OCI-LY1 (cell line): ENCODE data around the gene CLECL1.
"Not testable (repeated sequence)": the region's sequence is repeated elsewhere in the genome, so short reads cannot be mapped to it uniquely, and the experiment has no call there.

ENCODE experiments used
- EZH2 ChIP-seq: fragments of 200-600 bp; sonication (generic), shearing (Covaris generic); IDR thresholded peaks from 2 replicates; pipeline ENCODE4 v1.8.0; 2017; ENCODE audit warnings: borderline replicate concordance, mixed run types, mild to moderate bottlenecking, antibody characterized with exemption, low read length, moderate library complexity, mixed read lengths
- TF ChIP-seq, protein P1 (sequence below): fragments of 200-600 bp; sonication (generic), shearing (Covaris generic); IDR thresholded peaks from 2 replicates; pipeline ENCODE4 v1.5.1; 2017; ENCODE audit warnings: mild to moderate bottlenecking, antibody characterized with exemption, low read length, moderate library complexity, mixed read lengths

DNA sequence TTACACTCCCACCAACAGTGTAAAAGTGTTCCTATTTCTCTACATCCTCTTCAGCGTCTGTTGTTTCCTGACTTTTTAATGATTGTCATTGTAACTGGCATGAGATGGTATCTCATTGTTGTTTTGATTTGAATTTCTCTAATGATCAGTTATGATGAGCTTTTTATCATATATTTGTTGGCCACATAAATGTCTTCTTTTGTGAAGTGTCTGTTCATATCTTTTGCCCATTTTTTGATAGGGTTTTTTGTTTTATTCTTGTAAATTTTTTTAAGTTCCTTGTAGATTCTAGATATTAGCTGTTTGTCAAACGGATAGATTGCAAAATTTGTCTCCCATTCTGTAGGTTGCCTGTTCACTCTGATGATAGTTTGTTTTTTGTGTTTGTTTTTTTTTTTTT lies 49.9 kb downstream of the CLECL1 start:
- TF ChIP-seq, protein P1, sequence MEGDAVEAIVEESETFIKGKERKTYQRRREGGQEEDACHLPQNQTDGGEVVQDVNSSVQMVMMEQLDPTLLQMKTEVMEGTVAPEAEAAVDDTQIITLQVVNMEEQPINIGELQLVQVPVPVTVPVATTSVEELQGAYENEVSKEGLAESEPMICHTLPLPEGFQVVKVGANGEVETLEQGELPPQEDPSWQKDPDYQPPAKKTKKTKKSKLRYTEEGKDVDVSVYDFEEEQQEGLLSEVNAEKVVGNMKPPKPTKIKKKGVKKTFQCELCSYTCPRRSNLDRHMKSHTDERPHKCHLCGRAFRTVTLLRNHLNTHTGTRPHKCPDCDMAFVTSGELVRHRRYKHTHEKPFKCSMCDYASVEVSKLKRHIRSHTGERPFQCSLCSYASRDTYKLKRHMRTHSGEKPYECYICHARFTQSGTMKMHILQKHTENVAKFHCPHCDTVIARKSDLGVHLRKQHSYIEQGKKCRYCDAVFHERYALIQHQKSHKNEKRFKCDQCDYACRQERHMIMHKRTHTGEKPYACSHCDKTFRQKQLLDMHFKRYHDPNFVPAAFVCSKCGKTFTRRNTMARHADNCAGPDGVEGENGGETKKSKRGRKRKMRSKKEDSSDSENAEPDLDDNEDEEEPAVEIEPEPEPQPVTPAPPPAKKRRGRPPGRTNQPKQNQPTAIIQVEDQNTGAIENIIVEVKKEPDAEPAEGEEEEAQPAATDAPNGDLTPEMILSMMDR = not testable (repeated sequence)
- TF ChIP-seq EZH2 = not testable (repeated sequence)
